Measurements from ENCODE around the gene RAMACL.

The RAMACL gene

DNA sequence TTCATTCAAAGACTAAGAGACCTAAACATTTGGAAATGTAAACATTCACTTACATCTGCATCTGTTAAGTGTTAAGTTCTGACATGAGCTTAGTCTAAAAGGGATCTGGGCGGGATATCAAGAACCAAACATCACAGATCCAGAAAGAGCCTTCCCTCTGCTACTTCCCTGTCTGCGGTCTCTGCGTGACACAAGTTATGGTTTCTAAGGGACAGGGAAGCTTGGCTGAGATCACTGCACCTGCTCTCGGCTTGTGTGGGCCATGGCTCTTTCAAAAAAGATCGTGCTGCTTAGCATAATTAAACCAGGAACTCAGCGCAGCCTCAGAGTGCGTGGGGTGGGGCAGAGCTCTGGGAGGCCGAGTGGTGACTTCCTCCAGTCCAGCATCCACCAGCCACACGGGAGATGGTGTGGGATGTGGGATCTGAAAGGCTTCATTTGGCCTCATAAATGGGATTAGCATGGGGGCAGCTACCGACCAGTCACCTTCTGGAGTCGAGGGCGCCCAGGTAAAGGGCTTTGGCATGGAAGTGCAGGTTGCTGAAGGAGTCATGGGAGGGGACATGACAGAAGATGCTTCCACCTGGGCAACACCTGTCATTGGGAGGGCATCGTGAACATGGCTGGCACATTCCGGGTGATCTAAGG is 16.7 kb upstream of the RAMACL start:
- no peak for DNase-seq (ENCODE audit: low read depth)

DNA sequence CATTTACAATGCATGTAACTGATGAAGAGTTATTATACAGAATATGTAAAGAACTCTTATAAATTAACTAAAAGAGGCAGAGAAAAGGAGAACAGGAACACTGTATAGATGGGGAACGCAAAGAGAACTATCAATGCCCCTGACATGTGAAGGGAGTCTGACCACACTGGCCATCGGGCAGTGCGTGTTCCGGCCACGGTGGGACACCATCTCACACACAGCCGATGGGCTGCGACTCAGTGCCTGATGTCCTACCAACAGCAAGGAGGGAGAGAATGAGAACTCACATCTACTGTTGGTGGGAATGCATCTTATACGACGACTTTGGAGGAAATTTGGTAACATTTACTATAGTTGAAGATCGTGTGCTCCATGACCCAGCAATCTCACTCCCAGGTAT is 15.5 kb upstream of the RAMACL start:
- DNase-seq (ENCODE audit: low read depth) = no peak
- H3K4me3 ChIP-seq (ENCODE audit: control insufficient read depth, low read depth, low read length) = no peak overlapping the region
- TF ChIP-seq, protein P1, sequence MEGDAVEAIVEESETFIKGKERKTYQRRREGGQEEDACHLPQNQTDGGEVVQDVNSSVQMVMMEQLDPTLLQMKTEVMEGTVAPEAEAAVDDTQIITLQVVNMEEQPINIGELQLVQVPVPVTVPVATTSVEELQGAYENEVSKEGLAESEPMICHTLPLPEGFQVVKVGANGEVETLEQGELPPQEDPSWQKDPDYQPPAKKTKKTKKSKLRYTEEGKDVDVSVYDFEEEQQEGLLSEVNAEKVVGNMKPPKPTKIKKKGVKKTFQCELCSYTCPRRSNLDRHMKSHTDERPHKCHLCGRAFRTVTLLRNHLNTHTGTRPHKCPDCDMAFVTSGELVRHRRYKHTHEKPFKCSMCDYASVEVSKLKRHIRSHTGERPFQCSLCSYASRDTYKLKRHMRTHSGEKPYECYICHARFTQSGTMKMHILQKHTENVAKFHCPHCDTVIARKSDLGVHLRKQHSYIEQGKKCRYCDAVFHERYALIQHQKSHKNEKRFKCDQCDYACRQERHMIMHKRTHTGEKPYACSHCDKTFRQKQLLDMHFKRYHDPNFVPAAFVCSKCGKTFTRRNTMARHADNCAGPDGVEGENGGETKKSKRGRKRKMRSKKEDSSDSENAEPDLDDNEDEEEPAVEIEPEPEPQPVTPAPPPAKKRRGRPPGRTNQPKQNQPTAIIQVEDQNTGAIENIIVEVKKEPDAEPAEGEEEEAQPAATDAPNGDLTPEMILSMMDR (IDR thresholded peaks at IDR 0.05; ENCODE audit: control insufficient read depth, insufficient read depth, low read depth, low read length, missing control alignments) = no peak

More for the DNA sequence above, 16.7 kb upstream of the RAMACL start:
- TF ChIP-seq, protein P1 (IDR thresholded peaks at IDR 0.05; ENCODE audit: control insufficient read depth, insufficient read depth, low read depth, low read length, missing control alignments) = no peak
- H3K4me3 ChIP-seq (ENCODE audit: control insufficient read depth, low read depth, low read length) = no peak overlapping the region

DNA sequence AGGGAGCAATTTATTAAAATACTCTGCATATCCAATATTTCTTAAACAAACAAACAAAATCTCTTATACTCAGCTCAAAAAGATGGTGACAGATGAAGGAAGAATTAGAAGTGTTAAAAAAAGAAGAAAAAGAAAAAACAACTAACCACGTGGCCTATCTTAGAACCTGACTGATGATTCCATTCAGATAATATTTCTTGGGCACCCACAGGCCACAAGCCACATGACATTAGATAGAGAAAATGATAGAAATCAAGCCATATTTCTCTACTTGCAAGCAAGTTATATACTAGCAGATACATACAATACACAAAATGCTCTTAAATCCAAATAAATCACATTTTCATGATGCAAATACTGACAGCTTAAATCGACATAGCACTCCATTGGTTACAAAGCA is 14.5 kb upstream of the RAMACL start:
- TF ChIP-seq, protein P1 (IDR thresholded peaks at IDR 0.05; ENCODE audit: control insufficient read depth, insufficient read depth, low read depth, low read length, missing control alignments) = no peak
- H3K4me3 ChIP-seq (ENCODE audit: control insufficient read depth, low read depth, low read length) = no peak overlapping the region
- DNase-seq (ENCODE audit: low read depth) = no peak

DNA sequence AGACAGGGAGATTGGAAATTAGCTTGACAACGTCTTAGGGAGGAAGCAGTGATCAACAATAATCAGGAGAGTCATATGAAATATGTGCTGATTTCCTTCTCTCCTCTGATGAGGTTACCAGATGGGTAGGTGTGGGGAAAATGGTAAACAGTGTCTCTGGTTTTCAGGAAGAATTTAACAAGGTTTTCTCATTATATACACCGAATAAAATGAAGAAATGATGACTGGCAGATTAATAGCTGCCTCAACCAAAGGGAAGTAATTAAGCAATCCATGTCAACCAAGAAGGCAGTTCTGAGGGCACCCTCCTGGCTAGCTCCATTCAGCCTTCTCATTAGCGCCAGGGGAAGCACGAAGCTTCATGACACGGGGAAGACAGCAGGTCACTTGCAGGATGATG is 12.7 kb upstream of the RAMACL start:
- DNase-seq (ENCODE audit: low read depth) = no peak
- TF ChIP-seq, protein P1 (IDR thresholded peaks at IDR 0.05; ENCODE audit: control insufficient read depth, insufficient read depth, low read depth, low read length, missing control alignments) = no peak
- no peak overlapping the region for H3K4me3 ChIP-seq (ENCODE audit: control insufficient read depth, low read depth, low read length)

DNA sequence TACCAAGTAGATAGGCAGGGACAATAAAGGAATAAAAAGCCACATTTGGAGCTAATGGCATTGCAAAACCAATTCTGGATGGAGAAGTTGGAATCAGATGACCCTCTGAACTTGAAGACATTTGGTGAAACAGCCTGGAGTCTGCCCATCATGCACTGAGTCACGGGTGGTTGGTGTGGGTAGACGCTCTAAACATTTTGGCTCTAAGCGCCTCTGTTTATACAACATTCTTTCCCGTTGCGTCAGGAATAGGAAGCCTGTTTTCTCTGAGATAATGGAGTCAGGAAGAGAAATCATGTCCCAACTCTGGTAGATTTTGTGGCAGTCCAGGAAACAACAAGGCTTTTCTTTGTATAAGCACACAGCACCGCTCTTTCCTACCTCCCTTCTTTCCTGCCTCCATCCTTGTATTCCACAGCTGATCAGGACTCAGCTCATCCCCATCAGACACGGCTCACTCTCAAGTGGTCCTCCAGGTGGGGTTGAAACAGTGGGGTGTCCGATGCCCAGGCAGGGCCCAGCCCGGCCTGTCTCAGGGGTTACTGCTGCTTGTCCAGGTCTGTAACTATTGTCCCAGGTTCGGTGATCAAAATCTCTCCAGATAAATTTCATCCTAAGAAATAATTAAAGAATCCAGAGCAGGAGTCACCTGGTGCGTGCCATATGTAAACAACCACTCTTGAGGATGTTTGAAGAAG is 12.1 kb upstream of the RAMACL start:
- peak; percentile 85 for DNase-seq (ENCODE audit: low read depth)
- TF ChIP-seq, protein P1 (IDR thresholded peaks at IDR 0.05; ENCODE audit: control insufficient read depth, insufficient read depth, low read depth, low read length, missing control alignments) = no peak
- H3K4me3 ChIP-seq (ENCODE audit: control insufficient read depth, low read depth, low read length) = no peak overlapping the region

DNA sequence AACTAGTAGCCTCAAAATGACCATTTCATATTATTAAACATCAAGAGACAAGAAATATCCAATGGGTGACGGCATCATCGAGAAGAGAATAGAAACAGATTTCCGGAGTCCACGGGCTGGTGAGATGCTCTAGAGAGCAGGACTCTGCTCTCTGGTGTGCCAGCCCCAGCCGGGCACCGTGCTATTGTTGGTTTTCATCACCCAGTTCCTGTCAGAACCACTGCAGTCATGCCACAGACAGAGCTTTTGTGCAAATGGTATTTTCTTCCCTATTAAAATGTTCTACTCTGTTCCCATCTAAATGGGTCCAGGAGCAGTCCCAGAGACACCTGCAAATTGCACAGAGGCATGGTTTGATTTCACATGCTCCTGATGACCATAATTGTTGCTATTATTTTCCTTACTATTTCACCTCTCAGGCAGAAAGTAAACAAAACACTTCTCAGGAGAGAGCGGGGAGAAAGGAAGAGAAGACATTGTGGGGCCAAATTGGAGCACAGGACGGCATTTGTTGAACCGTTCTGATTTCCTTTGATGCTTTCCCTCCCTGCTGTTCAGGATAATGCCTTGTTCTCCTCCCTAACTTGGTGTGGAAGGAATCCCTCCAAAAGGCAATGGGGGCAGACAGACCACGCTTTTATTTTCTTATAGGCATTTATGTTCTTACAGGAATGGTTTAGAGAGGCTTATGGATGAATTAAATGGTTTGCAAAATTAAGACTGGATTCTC is 11.4 kb upstream of the RAMACL start:
- no peak for DNase-seq (ENCODE audit: low read depth)
- no peak overlapping the region for H3K4me3 ChIP-seq (ENCODE audit: control insufficient read depth, low read depth, low read length)
- TF ChIP-seq, protein P1 (IDR thresholded peaks at IDR 0.05; ENCODE audit: control insufficient read depth, insufficient read depth, low read depth, low read length, missing control alignments) = no peak

All from AG09309 (cell line).